ENCODE results near the gene LRP1-AS. TPM values are rescaled to one million over a fixed set of nuclear protein-coding genes. Genes with fewer than 3 reads are reported as not detected.
A peak's percentile ranks its signal among the peaks of the same experiment; 100 is the strongest.

LRP1-AS gene
- total RNA-seq, 1 donor: not detected

DNA sequence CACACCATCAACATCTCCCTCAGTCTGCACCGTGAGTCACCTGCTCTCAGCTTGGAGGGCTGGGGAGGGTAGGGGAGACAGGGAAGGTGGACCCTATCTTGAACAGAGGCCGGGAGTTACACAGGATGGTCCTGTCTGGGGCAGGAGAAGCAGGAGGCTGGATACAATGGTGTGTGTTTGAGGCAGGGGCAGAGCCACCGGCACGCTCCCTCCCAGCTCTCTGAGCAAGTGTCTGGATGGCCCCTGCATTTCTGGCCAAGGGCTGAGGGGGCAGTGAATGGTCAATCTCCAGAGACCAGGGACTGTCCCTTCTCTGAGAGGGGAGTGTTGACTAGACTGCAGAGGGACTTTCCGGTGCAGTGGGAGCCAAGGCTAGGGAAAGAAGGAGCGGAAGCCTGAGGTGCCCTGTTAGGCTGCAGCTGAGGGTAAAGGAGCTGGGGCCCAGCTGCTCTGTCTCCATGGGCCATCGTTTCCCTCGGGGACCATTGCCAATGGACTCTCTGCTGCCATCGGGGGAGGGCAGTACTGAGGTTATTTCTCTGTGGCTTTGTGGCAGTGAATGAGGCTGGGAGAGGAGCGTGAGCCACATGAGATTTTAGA lies 1.9 kb downstream of the LRP1-AS start:
- no peak for DNase-seq (ENCODE audit: low read depth)
- TF ChIP-seq, protein P1, sequence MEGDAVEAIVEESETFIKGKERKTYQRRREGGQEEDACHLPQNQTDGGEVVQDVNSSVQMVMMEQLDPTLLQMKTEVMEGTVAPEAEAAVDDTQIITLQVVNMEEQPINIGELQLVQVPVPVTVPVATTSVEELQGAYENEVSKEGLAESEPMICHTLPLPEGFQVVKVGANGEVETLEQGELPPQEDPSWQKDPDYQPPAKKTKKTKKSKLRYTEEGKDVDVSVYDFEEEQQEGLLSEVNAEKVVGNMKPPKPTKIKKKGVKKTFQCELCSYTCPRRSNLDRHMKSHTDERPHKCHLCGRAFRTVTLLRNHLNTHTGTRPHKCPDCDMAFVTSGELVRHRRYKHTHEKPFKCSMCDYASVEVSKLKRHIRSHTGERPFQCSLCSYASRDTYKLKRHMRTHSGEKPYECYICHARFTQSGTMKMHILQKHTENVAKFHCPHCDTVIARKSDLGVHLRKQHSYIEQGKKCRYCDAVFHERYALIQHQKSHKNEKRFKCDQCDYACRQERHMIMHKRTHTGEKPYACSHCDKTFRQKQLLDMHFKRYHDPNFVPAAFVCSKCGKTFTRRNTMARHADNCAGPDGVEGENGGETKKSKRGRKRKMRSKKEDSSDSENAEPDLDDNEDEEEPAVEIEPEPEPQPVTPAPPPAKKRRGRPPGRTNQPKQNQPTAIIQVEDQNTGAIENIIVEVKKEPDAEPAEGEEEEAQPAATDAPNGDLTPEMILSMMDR (IDR thresholded peaks at IDR 0.05; ENCODE audit: insufficient read depth, low read length): no peak
- no peak overlapping the region for H3K4me3 ChIP-seq (ENCODE audit: low read depth, low read length)

DNA sequence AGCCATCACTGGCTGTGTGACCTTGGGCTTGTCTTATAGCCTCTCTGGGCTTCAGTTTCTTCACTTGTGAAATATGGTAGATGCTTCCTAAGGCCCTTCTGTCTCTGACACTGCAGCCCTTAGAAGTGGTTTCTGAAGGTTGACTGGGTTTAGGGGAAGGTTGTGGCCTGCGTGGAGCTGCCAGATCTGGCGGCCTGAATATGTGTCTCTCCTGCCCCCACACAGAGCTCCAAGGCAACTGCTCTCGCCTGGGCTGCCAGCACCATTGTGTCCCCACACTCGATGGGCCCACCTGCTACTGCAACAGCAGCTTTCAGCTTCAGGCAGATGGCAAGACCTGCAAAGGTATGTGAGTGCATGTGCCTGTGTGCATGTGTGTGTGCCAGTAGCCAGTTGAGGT lies 4.0 kb downstream of the LRP1-AS start:
- TF ChIP-seq, protein P1 (IDR thresholded peaks at IDR 0.05; ENCODE audit: insufficient read depth, low read length): no peak
- no peak for DNase-seq (ENCODE audit: low read depth)
- H3K4me3 ChIP-seq (ENCODE audit: low read depth, low read length): no peak overlapping the region

DNA sequence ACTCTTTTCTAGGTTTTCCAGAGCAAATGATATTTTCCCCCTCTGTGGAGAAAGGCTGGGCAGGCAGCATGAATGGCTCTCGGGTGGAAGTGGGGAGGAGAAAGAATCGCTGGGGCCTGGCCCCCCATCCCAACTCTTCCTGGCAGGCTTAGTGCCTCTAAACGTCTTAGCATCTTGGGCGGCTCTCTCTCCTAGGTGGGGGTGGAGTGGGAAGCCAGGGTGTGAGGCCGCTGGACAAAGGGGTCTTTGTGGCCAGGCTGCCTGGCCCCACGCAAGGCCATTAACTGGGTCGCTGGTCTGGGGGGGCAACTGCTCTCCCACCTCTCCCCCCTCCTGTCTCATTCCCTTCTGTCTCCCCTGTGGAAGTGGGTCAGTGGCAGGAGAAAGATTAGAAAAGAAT lies 4.7 kb downstream of the LRP1-AS start:
- no peak overlapping the region for H3K4me3 ChIP-seq (ENCODE audit: low read depth, low read length)
- DNase-seq (ENCODE audit: low read depth): no peak
- TF ChIP-seq, protein P1 (IDR thresholded peaks at IDR 0.05; ENCODE audit: insufficient read depth, low read length): no peak

DNA sequence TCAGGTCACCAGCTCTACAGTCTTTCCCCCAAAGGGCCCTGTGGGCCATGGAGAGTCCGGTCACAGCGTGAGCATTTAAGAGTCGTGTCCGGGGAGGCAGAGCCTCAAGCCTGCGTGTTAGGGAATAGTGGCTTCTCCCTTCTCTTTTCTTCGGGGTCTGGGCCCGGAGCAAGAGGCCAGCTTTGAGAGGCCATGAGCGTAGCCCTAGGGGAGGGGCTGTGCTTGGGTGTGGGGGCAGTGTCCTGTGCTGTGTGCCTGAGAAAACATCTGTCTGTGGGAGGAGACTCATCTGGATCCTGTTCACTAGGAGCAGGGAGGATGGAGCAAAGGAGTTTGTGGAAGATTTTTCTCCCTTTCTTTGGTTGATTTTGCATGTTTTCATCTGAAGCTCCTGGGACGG lies 5.3 kb downstream of the LRP1-AS start:
- no peak overlapping the region for H3K4me3 ChIP-seq (ENCODE audit: low read depth, low read length)
- TF ChIP-seq, protein P1 (IDR thresholded peaks at IDR 0.05; ENCODE audit: insufficient read depth, low read length): no peak
- DNase-seq (ENCODE audit: low read depth): no peak

DNA sequence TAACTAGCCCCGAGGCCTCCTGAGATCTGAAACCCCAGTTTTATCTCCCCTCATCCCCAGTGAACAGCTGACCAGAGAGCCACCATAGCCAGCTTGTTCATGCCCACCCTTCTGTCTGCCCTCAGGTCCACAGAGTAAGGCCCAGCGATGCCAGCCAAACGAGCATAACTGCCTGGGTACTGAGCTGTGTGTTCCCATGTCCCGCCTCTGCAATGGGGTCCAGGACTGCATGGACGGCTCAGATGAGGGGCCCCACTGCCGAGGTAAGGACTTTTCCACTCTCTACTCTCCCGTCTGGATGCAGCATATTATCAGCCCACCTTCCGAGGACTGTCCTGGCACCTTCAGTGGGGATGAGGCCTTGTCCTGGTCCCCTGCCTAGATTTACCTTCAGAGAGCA lies 6.2 kb downstream of the LRP1-AS start:
- no peak overlapping the region for H3K4me3 ChIP-seq (ENCODE audit: low read depth, low read length)
- TF ChIP-seq, protein P1 (IDR thresholded peaks at IDR 0.05; ENCODE audit: insufficient read depth, low read length): no peak
- no peak for DNase-seq (ENCODE audit: low read depth)

DNA sequence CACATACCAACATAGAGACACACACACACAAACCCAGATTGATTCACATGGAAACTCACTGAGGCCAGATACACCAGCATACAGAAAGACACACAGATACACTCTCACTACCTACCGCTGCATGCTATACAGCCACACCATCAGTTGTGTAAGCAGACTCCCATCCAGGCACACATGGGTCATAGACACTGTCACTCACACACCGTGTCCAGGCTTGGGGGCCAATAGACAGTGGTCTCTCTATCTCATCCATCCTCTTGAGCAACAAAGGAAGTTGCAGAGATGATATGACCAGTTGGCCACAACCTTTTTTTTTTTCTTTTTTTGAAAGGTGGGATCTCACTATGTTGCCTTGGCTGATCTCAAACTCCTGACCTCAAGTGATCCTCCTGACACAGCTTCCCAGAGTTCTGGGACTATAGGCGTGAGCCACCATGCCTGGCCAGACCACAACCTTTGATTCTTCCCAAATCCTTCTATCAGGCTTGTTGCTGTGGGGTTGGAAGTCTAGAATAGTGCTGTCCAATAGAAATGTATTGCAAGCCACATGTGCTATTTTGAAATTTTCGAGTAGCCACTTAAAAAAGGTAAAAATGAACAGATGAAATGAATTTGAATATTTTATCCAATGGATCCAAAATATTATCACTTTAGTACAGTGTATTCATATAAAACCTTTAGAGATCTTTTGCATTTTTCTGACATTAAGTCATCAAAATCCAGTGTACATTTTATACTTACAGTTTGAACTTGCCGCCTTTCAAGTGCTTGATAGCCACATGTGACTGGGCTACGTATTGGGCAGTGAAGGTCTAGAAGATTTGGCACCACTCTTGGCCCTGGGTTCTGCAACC lies 7.4 kb downstream of the LRP1-AS start:
- TF ChIP-seq, protein P1 (IDR thresholded peaks at IDR 0.05; ENCODE audit: insufficient read depth, low read length): no peak
- peak; percentile 61 for DNase-seq (ENCODE audit: low read depth)
- no peak overlapping the region for H3K4me3 ChIP-seq (ENCODE audit: low read depth, low read length)

Measured in fibroblast of the aortic adventitia (primary cell).